DMS 273 treated with DMSO at 0.1 percent for 48 hours (cell line): ENCODE measurements around the gene LONRF3.
"Not testable (repeated sequence)": the region's sequence is repeated elsewhere in the genome, so short reads cannot be mapped to it uniquely, and the experiment has no call there.

Experiments
- DNase-seq: peaks from one replicate; lab custom pipeline; 2025; lab: John Stamatoyannopoulos, UW

LONRF3 gene

GRCh38 chrX:118988911-118989310 lies 14.5 kb downstream of the LONRF3 start:
- DNase-seq: no peak

GRCh38 chrX:118989886-118990285 lies 15.5 kb downstream of the LONRF3 start:
- DNase-seq: no peak

- no peak for DNase-seq
These were observed 16.3 kb downstream of the LONRF3 start for GRCh38 chrX:118990512-118991227.

GRCh38 chrX:118992441-118993121 lies 18.2 kb downstream of the LONRF3 start:
- DNase-seq: not testable (repeated sequence)

- DNase-seq: no peak
These were observed 29.0 kb downstream of the LONRF3 start for GRCh38 chrX:119003462-119003861.

GRCh38 chrX:119004920-119005524 lies 30.6 kb downstream of the LONRF3 start:
- no peak for DNase-seq

GRCh38 chrX:119007189-119007770 lies 32.9 kb downstream of the LONRF3 start:
- no peak for DNase-seq

GRCh38 chrX:119008110-119008744 lies 33.8 kb downstream of the LONRF3 start:
- no peak for DNase-seq

GRCh38 chrX:119009071-119009470 lies 34.7 kb downstream of the LONRF3 start:
- no peak for DNase-seq

GRCh38 chrX:119010491-119010890 lies 36.1 kb downstream of the LONRF3 start:
- DNase-seq: no peak

- no peak for DNase-seq
These were observed 38.7 kb downstream of the LONRF3 start for GRCh38 chrX:119013164-119013563.

GRCh38 chrX:119015407-119016237 lies 41.2 kb downstream of the LONRF3 start:
- no peak for DNase-seq

- DNase-seq: no peak
These were observed 42.7 kb downstream of the LONRF3 start for GRCh38 chrX:119017077-119017476.

- DNase-seq: no peak
These were observed 51.5 kb downstream of the LONRF3 start for GRCh38 chrX:119025900-119026299.

- DNase-seq: not testable (repeated sequence)
These were observed 51.9 kb downstream of the LONRF3 start for GRCh38 chrX:119026344-119026743.

GRCh38 chrX:119027960-119028732 lies 53.7 kb downstream of the LONRF3 start:
- not testable (repeated sequence) for DNase-seq

GRCh38 chrX:119028733-119029330 lies 54.4 kb downstream of the LONRF3 start:
- no peak for DNase-seq

GRCh38 chrX:119029656-119030055 lies 55.2 kb downstream of the LONRF3 start:
- not testable (repeated sequence) for DNase-seq

GRCh38 chrX:119030990-119031389 lies 56.6 kb downstream of the LONRF3 start:
- no peak for DNase-seq
